Activated T-helper 2 cell treated with anti-CD3 and anti-CD28 coated beads, Interferon-gamma antibody, Interleukin-2, Interleukin-4, amounts not matched to agents 10 μg/mL and 5 μg/mL and 100 μg/mL, durations not matched to agents 14 hours and 24 hours and 36 hours (primary cell): ENCODE data around the gene FAM83D. TPM values are rescaled to one million over a fixed set of nuclear protein-coding genes. Genes with fewer than 3 reads are reported as not detected.

Source experiments
- DNase-seq: peaks from one replicate; pipeline ENCODE4 v3.0.0; 2021; ENCODE audit warnings: low spot score
- H3K27ac Mint-ChIP-seq: one replicate; pipeline ENCODE4 v1.8.0; 2021; ENCODE audit warnings: mixed read lengths
- H3K27me3 Mint-ChIP-seq: one replicate; pipeline ENCODE4 v1.8.0; 2021; ENCODE audit warnings: low read depth, mixed read lengths
- H3K36me3 Mint-ChIP-seq: one replicate; pipeline ENCODE4 v1.8.0; 2021; ENCODE audit warnings: low read depth, mixed read lengths
- H3K4me1 Mint-ChIP-seq: one replicate; pipeline ENCODE4 v1.8.0; 2021; ENCODE audit warnings: low read depth, mixed read lengths
- H3K4me3 Mint-ChIP-seq: one replicate; pipeline ENCODE4 v1.8.0; 2021; ENCODE audit warnings: low read depth, mild to moderate bottlenecking, moderate library complexity, mixed read lengths
- H3K9me3 Mint-ChIP-seq: one replicate; pipeline ENCODE4 v1.8.0; 2021; ENCODE audit warnings: mixed read lengths
- intact Hi-C: fragments of 100-400 bp; cut with micrococcal nuclease; formaldehyde crosslinking; loops from one replicate; pipeline ENCODE4 v1.15.1; 2023
- total RNA-seq: library from RNA; stranded (reverse); gene quantifications from 2 replicates; pipeline ENCODE4 v1.2.3, GENCODE V29; 2022

Gene FAM83D
- total RNA-seq, 1 donor from 2014 or later = 15.6 TPM

- H3K36me3 Mint-ChIP-seq = peaks cover 46% of the 10 kb centered on the region
- H3K27me3 Mint-ChIP-seq = no peaks in the 10 kb centered on the region
- H3K4me3 Mint-ChIP-seq = no peak overlapping the region
- intact Hi-C loops = no loop called here
- DNase-seq = no peak
- H3K4me1 Mint-ChIP-seq = peaks cover 40% of the 10 kb centered on the region
- H3K27ac Mint-ChIP-seq = no peak overlapping the region
- no peaks in the 10 kb centered on the region for H3K9me3 Mint-ChIP-seq
These were observed 37.2 kb upstream of the FAM83D start for GRCh38 chr20:38889050-38889449.

- Mint-ChIP-seq H3K4me3 (no peak overlapping the region), H3K27ac (peak overlapping the region; percentile 94), H3K9me3 (no peaks in the 10 kb centered on the region), H3K4me1 (peaks cover 46% of the 10 kb centered on the region), H3K36me3 (peaks cover 47% of the 10 kb centered on the region), H3K27me3 (no peaks in the 10 kb centered on the region)
- intact Hi-C loops = loop anchor here (5.0 kb wide), 2 partner anchors 143 to 158 kb away; partner anchors contain the start of gene ACTR5
- DNase-seq = no peak
These were observed 36.3 kb upstream of the FAM83D start for GRCh38 chr20:38889792-38890496.

GRCh38 chr20:38890497-38890818 lies 35.8 kb upstream of the FAM83D start:
- Mint-ChIP-seq H3K36me3 (peaks cover 51% of the 10 kb centered on the region), H3K4me3 (no peak overlapping the region), H3K9me3 (no peaks in the 10 kb centered on the region), H3K27ac (peak overlapping the region; percentile 94), H3K4me1 (peaks cover 46% of the 10 kb centered on the region), H3K27me3 (no peaks in the 10 kb centered on the region)
- no peak for DNase-seq
- intact Hi-C loops = loop anchor here (5.0 kb wide), 2 partner anchors 143 to 158 kb away; partner anchors contain the start of gene ACTR5

GRCh38 chr20:38892091-38892981 lies 33.9 kb upstream of the FAM83D start:
- intact Hi-C loops = loop anchor here (2.0 to 5.0 kb wide), 3 partner anchors 18 to 160 kb away; partner anchors contain the start of gene ACTR5
- DNase-seq = no peak

GRCh38 chr20:38893056-38893564 lies 33.1 kb upstream of the FAM83D start:
- peaks cover 45% of the 10 kb centered on the region for H3K4me1 Mint-ChIP-seq
- peak overlapping the region; percentile 22 for H3K4me3 Mint-ChIP-seq
- H3K27me3 Mint-ChIP-seq = no peaks in the 10 kb centered on the region
- no peaks in the 10 kb centered on the region for H3K9me3 Mint-ChIP-seq
- DNase-seq = no peak
- H3K27ac Mint-ChIP-seq = peak overlapping the region; percentile 86
- H3K36me3 Mint-ChIP-seq = peaks cover 64% of the 10 kb centered on the region
- intact Hi-C loops = loop anchor here (1.0 to 5.0 kb wide), 5 partner anchors 18 to 161 kb away; partner anchors contain the start of genes ACTR5 and PPP1R16B

More at GRCh38 chr20:38892091-38892981, 33.9 kb upstream of the FAM83D start:
- Mint-ChIP-seq H3K4me3 (no peak overlapping the region), H3K4me1 (peaks cover 45% of the 10 kb centered on the region), H3K36me3 (peaks cover 58% of the 10 kb centered on the region), H3K27ac (peak overlapping the region; percentile 86), H3K9me3 (no peaks in the 10 kb centered on the region), H3K27me3 (no peaks in the 10 kb centered on the region)

GRCh38 chr20:38893565-38894090 lies 32.6 kb upstream of the FAM83D start:
- Mint-ChIP-seq H3K36me3 (peaks cover 68% of the 10 kb centered on the region), H3K4me1 (peaks cover 45% of the 10 kb centered on the region), H3K4me3 (no peak overlapping the region), H3K9me3 (no peaks in the 10 kb centered on the region), H3K27me3 (no peaks in the 10 kb centered on the region), H3K27ac (peak overlapping the region; percentile 62)
- intact Hi-C loops = loop anchor here (1.0 to 5.0 kb wide), 6 partner anchors 19 to 247 kb away; partner anchors contain the start of genes ACTR5 and PPP1R16B
- DNase-seq = peak; percentile 72

- DNase-seq = no peak
- Mint-ChIP-seq H3K4me3 (peak overlapping the region; percentile 18), H3K27ac (peak overlapping the region; percentile 79), H3K36me3 (peaks cover 65% of the 10 kb centered on the region), H3K27me3 (no peaks in the 10 kb centered on the region), H3K4me1 (peaks cover 41% of the 10 kb centered on the region), H3K9me3 (no peaks in the 10 kb centered on the region)
- intact Hi-C loops = loop anchor here (2.0 to 5.0 kb wide), 3 partner anchors 147 to 247 kb away; partner anchors contain the start of gene ACTR5
These were observed 31.9 kb upstream of the FAM83D start for GRCh38 chr20:38894091-38894847.

- no peak overlapping the region for H3K4me3 Mint-ChIP-seq
- H3K4me1 Mint-ChIP-seq = peaks cover 32% of the 10 kb centered on the region
- intact Hi-C loops = loop anchor here (2.0 kb wide), 1 partner anchor 249 kb away; no protein-coding TSS in a partner anchor
- H3K27ac Mint-ChIP-seq = no peak overlapping the region
- H3K9me3 Mint-ChIP-seq = no peaks in the 10 kb centered on the region
- DNase-seq = no peak
- H3K36me3 Mint-ChIP-seq = peaks cover 65% of the 10 kb centered on the region
- H3K27me3 Mint-ChIP-seq = no peaks in the 10 kb centered on the region
These were observed 30.9 kb upstream of the FAM83D start for GRCh38 chr20:38895098-38895949.

- H3K27me3 Mint-ChIP-seq = no peaks in the 10 kb centered on the region
- intact Hi-C loops = no loop called here
- H3K4me3 Mint-ChIP-seq = no peak overlapping the region
- peaks cover 66% of the 10 kb centered on the region for H3K36me3 Mint-ChIP-seq
- peaks cover 29% of the 10 kb centered on the region for H3K4me1 Mint-ChIP-seq
- peak overlapping the region; percentile 65 for H3K27ac Mint-ChIP-seq
- no peak for DNase-seq
- no peaks in the 10 kb centered on the region for H3K9me3 Mint-ChIP-seq
These were observed 30.1 kb upstream of the FAM83D start for GRCh38 chr20:38896009-38896594.

GRCh38 chr20:38897267-38897666 lies 28.9 kb upstream of the FAM83D start:
- intact Hi-C loops = no loop called here
- H3K27me3 Mint-ChIP-seq = no peaks in the 10 kb centered on the region
- no peaks in the 10 kb centered on the region for H3K9me3 Mint-ChIP-seq
- no peak overlapping the region for H3K27ac Mint-ChIP-seq
- H3K4me3 Mint-ChIP-seq = no peak overlapping the region
- peaks cover 76% of the 10 kb centered on the region for H3K36me3 Mint-ChIP-seq
- H3K4me1 Mint-ChIP-seq = peaks cover 26% of the 10 kb centered on the region
- DNase-seq = no peak

GRCh38 chr20:38900606-38901005 lies 25.6 kb upstream of the FAM83D start:
- peaks cover 82% of the 10 kb centered on the region for H3K36me3 Mint-ChIP-seq

More at GRCh38 chr20:38900606-38901005, 25.6 kb upstream of the FAM83D start:
- Mint-ChIP-seq H3K9me3 (peaks cover 11% of the 10 kb centered on the region), H3K27me3 (no peaks in the 10 kb centered on the region), H3K27ac (no peak overlapping the region), H3K4me3 (no peak overlapping the region), H3K4me1 (peaks cover 5% of the 10 kb centered on the region)
- no peak for DNase-seq
- intact Hi-C loops = no loop called here
